ENCODE data around the gene OPALIN.

The OPALIN gene

DNA sequence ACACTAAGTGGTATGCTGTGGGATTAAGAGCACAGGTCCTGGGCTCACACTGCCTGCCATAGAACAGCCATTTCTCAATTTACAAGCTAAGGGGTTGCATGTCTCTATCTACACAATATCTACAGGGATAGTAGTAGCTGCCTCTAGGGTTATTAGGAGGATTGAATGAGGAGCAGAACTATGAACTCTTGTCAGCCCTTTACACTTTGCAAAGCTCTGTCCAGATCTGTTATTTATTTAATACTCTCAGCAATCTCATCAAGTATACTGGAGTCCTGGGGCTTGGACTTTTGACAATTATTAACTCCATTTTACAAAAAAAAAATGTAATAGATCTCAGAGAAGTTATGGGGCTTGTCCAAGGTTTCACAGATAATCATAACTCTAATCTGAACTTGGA is 6.8 kb downstream of the OPALIN start:
- TF ChIP-seq RAD21 (IDR thresholded peaks at IDR 0.05; ENCODE audit: low read depth) (no peak), CREB1 (IDR thresholded peaks at IDR 0.05; ENCODE audit: low read depth) (no peak), CEBPB (IDR thresholded peaks at IDR 0.05) (no peak), FOXM1 (IDR thresholded peaks at IDR 0.05; ENCODE audit: borderline replicate concordance, low read depth) (no peak), ZBTB7A (IDR thresholded peaks at IDR 0.05; ENCODE audit: low read depth) (no peak)
- TF ChIP-seq, protein P1, sequence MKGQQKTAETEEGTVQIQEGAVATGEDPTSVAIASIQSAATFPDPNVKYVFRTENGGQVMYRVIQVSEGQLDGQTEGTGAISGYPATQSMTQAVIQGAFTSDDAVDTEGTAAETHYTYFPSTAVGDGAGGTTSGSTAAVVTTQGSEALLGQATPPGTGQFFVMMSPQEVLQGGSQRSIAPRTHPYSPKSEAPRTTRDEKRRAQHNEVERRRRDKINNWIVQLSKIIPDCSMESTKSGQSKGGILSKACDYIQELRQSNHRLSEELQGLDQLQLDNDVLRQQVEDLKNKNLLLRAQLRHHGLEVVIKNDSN (IDR thresholded peaks at IDR 0.05), result no peak
- TF ChIP-seq, protein P2, sequence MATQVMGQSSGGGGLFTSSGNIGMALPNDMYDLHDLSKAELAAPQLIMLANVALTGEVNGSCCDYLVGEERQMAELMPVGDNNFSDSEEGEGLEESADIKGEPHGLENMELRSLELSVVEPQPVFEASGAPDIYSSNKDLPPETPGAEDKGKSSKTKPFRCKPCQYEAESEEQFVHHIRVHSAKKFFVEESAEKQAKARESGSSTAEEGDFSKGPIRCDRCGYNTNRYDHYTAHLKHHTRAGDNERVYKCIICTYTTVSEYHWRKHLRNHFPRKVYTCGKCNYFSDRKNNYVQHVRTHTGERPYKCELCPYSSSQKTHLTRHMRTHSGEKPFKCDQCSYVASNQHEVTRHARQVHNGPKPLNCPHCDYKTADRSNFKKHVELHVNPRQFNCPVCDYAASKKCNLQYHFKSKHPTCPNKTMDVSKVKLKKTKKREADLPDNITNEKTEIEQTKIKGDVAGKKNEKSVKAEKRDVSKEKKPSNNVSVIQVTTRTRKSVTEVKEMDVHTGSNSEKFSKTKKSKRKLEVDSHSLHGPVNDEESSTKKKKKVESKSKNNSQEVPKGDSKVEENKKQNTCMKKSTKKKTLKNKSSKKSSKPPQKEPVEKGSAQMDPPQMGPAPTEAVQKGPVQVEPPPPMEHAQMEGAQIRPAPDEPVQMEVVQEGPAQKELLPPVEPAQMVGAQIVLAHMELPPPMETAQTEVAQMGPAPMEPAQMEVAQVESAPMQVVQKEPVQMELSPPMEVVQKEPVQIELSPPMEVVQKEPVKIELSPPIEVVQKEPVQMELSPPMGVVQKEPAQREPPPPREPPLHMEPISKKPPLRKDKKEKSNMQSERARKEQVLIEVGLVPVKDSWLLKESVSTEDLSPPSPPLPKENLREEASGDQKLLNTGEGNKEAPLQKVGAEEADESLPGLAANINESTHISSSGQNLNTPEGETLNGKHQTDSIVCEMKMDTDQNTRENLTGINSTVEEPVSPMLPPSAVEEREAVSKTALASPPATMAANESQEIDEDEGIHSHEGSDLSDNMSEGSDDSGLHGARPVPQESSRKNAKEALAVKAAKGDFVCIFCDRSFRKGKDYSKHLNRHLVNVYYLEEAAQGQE (IDR thresholded peaks at IDR 0.05; ENCODE audit: low read depth), result no peak

DNA sequence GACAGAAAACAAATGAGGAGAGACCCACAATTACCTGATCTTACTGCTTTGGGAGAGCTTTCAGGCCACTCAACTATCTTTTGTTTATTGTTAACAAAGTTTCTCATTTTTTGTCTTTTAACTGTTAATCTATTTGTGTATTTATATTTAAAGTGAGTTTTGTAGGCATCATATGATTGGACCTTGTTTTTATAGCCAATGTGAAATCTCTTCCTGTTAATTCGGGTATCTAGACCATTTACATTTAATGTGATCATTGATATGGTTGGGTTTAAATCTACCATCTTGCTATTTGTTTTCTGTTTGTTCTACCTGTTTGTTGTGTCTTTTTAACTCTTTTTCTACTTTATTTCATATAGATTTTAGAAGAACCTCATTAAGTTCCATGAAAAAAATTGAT is 12.5 kb downstream of the OPALIN start:
- no peak for TF ChIP-seq CEBPB (IDR thresholded peaks at IDR 0.05)
- no peak for TF ChIP-seq CREB1 (IDR thresholded peaks at IDR 0.05; ENCODE audit: low read depth)
- TF ChIP-seq TEAD4 (IDR thresholded peaks at IDR 0.05), result no peak
- no peak for TF ChIP-seq RAD21 (IDR thresholded peaks at IDR 0.05; ENCODE audit: low read depth)
- no peak for TF ChIP-seq ZBTB7A (IDR thresholded peaks at IDR 0.05; ENCODE audit: low read depth)
- TF ChIP-seq EGR1 (IDR thresholded peaks at IDR 0.05), result no peak
- TF ChIP-seq, protein P1 (IDR thresholded peaks at IDR 0.05), result no peak
- no peak for TF ChIP-seq YY1 (IDR thresholded peaks at IDR 0.05; ENCODE audit: low read depth)
- no peak for TF ChIP-seq FOXM1 (IDR thresholded peaks at IDR 0.05; ENCODE audit: borderline replicate concordance, low read depth)
- TF ChIP-seq, protein P2 (IDR thresholded peaks at IDR 0.05; ENCODE audit: low read depth), result no peak
- TF ChIP-seq EP300 (IDR thresholded peaks at IDR 0.05; ENCODE audit: borderline replicate concordance), result no peak
- no peak for TF ChIP-seq TAF1 (IDR thresholded peaks at IDR 0.05; ENCODE audit: low read depth)
- TF ChIP-seq, protein P3, sequence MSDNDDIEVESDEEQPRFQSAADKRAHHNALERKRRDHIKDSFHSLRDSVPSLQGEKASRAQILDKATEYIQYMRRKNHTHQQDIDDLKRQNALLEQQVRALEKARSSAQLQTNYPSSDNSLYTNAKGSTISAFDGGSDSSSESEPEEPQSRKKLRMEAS (IDR thresholded peaks at IDR 0.05), result no peak
- no peak for TF ChIP-seq TCF12 (IDR thresholded peaks at IDR 0.05; ENCODE audit: low read depth)
- TF ChIP-seq NFIC (IDR thresholded peaks at IDR 0.05), result no peak

DNA sequence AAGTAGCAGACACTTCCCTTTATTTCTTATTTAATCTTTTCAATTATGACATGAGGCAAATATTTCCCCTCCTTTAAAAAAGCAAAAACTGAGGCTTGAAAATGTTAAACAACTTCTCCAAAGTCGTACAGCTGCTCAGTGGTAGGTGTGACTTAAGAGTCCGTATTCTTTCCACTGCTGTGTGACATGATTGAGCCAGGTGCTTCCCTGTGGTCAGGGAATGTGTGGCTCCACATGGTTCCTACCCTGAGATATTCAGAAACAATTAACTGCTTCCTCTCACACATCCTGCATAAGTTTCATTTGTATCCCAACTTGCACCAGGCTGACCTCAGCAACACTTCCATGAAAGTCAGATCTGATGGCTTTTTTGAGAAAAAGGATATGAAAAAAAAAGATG is 13.6 kb downstream of the OPALIN start:
- no peak for TF ChIP-seq NFIC (IDR thresholded peaks at IDR 0.05)
- no peak for TF ChIP-seq TAF1 (IDR thresholded peaks at IDR 0.05; ENCODE audit: low read depth)
- TF ChIP-seq TCF12 (IDR thresholded peaks at IDR 0.05; ENCODE audit: low read depth), result no peak
- no peak for TF ChIP-seq CREB1 (IDR thresholded peaks at IDR 0.05; ENCODE audit: low read depth)
- TF ChIP-seq, protein P1 (IDR thresholded peaks at IDR 0.05), result no peak
- TF ChIP-seq CEBPB (IDR thresholded peaks at IDR 0.05), result no peak
- TF ChIP-seq ZBTB7A (IDR thresholded peaks at IDR 0.05; ENCODE audit: low read depth), result no peak
- TF ChIP-seq YY1 (IDR thresholded peaks at IDR 0.05; ENCODE audit: low read depth), result no peak

DNA sequence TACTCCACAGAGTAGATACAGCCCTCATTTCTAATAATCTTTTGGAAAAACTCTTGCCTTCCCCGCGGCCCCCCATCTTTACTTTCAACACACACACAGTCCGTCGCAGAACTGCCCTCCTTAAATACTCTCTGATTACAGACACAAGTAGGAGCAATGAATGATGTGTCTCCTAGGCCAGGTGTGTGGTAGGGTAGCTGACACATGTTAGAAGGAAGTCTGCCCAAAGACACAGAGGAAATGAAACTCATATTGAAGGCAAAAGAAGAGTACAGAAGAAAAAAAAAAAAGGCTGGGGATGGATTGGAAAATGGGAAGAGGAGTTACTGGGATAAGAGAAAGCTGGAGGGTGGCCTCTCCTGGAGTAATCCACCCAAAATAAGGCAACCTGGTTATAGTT is 14.6 kb downstream of the OPALIN start:
- TF ChIP-seq TCF12 (IDR thresholded peaks at IDR 0.05; ENCODE audit: low read depth) (no peak), TAF1 (IDR thresholded peaks at IDR 0.05; ENCODE audit: low read depth) (no peak), CEBPB (IDR thresholded peaks at IDR 0.05) (no peak), ZBTB7A (IDR thresholded peaks at IDR 0.05; ENCODE audit: low read depth) (no peak), EGR1 (IDR thresholded peaks at IDR 0.05) (no peak), CREB1 (IDR thresholded peaks at IDR 0.05; ENCODE audit: low read depth) (no peak)

DNA sequence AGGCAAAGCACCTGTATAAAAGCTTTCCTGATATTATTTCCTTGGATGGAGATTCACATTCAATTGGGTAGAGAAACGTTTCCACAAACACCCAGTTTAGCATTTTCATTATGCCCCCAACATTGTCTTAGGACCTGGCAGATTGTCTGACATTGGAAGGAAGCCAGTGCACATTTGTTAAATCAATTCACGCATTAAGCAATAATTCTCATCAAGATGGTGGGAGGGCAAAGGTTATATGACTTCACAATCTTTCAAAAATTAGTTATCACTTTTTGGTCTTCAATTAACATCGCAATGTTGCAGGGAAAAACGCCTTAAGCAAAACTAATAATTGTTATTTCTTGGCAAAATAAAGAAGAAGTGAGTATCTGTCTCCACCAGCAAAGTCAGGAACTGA is 16.4 kb downstream of the OPALIN start:
- TF ChIP-seq EP300 (IDR thresholded peaks at IDR 0.05; ENCODE audit: borderline replicate concordance) (no peak), FOXM1 (IDR thresholded peaks at IDR 0.05; ENCODE audit: borderline replicate concordance, low read depth) (no peak), EGR1 (IDR thresholded peaks at IDR 0.05) (no peak), TAF1 (IDR thresholded peaks at IDR 0.05; ENCODE audit: low read depth) (no peak), YY1 (IDR thresholded peaks at IDR 0.05; ENCODE audit: low read depth) (no peak)

Measured in Ishikawa (cell line).